PFSK-1 (cell line): ENCODE data around the gene RFTN1.

Source experiments
- FOXP2 ChIP-seq: optimal IDR thresholded peaks from 2 replicates; pipeline ENCODE3; 2011; ENCODE audit warnings: borderline replicate concordance, control low read depth, inconsistent platforms; ENCODE audit not compliant: insufficient read depth; ENCODE audit errors: extremely low read length, extremely low read depth
- POLR2AphosphoS5 ChIP-seq: IDR thresholded peaks from 2 replicates; pipeline ENCODE4 v1.6.1; 2012; ENCODE audit warnings: low read depth, mild to moderate bottlenecking, control low read depth, low read length, moderate library complexity
- REST ChIP-seq, 2 experiments: IDR thresholded peaks; 2 replicates each; pipeline versions ENCODE4 v1.6.1 to v1.8.0; 2011 to 2012; ENCODE audit warnings: low read depth in 2 of 2, low read length in 2 of 2, control low read depth in 1 of 2, inconsistent platforms in 1 of 2, mild to moderate bottlenecking in 1 of 2, moderate library complexity in 1 of 2; ENCODE audit not compliant: insufficient read depth in 1 of 2
- SIN3A ChIP-seq: IDR thresholded peaks from 2 replicates; pipeline ENCODE4 v1.6.1; 2012; ENCODE audit warnings: mild to moderate bottlenecking, low read length, moderate library complexity, borderline replicate concordance; ENCODE audit not compliant: insufficient read depth
- TAF1 ChIP-seq: IDR thresholded peaks from 2 replicates; pipeline ENCODE4 v1.6.1; 2012; ENCODE audit warnings: low read length, control low read depth, borderline replicate concordance; ENCODE audit not compliant: insufficient read depth

Gene RFTN1

GRCh38 chr3:16272588-16272987 lies 240.9 kb downstream of the RFTN1 start:
- no peak for TF ChIP-seq SIN3A
- no peak for TF ChIP-seq REST (IDR thresholded peaks at IDR 0.05; ENCODE audit: insufficient read depth in 1 of 2, low read depth in 2 of 2, low read length in 2 of 2)
- TF ChIP-seq TAF1 = no peak
- TF ChIP-seq POLR2AphosphoS5 = no peak
- TF ChIP-seq FOXP2 = no peak

- no peak for TF ChIP-seq POLR2AphosphoS5
- no peak for TF ChIP-seq TAF1
- no peak for TF ChIP-seq FOXP2
- no peak for TF ChIP-seq REST (IDR thresholded peaks at IDR 0.05; ENCODE audit: insufficient read depth in 1 of 2, low read depth in 2 of 2, low read length in 2 of 2)
- no peak for TF ChIP-seq SIN3A
These were observed 242.6 kb downstream of the RFTN1 start for GRCh38 chr3:16270855-16271254.

GRCh38 chr3:16266714-16267113 lies 246.8 kb downstream of the RFTN1 start:
- TF ChIP-seq REST (IDR thresholded peaks at IDR 0.05; ENCODE audit: insufficient read depth in 1 of 2, low read depth in 2 of 2, low read length in 2 of 2) (no peak), TAF1 (no peak), FOXP2 (no peak), POLR2AphosphoS5 (no peak)
